ENCODE results near the gene DNASE2B.

Gene DNASE2B

GRCh38 chr1:84366786-84367185, 31.5 kb upstream of the DNASE2B start:
- H3K27me3 Mint-ChIP-seq, result no peaks in the 10 kb centered on the region
- ATAC-seq, result no peak
- no peak overlapping the region for H3K27ac Mint-ChIP-seq
- no peaks in the 10 kb centered on the region for H3K36me3 Mint-ChIP-seq
- H3K4me1 Mint-ChIP-seq, result peaks cover 9% of the 10 kb centered on the region
- no peaks in the 10 kb centered on the region for H3K9me3 Mint-ChIP-seq
- no peak overlapping the region for H3K4me3 Mint-ChIP-seq

GRCh38 chr1:84367219-84367618, 31.1 kb upstream of the DNASE2B start:
- H3K36me3 Mint-ChIP-seq, result no peaks in the 10 kb centered on the region
- ATAC-seq, result no peak
- no peak overlapping the region for H3K27ac Mint-ChIP-seq
- no peaks in the 10 kb centered on the region for H3K9me3 Mint-ChIP-seq
- H3K4me3 Mint-ChIP-seq, result no peak overlapping the region
- peaks cover 9% of the 10 kb centered on the region for H3K4me1 Mint-ChIP-seq
- H3K27me3 Mint-ChIP-seq, result no peaks in the 10 kb centered on the region

GRCh38 chr1:84368441-84368840, 29.8 kb upstream of the DNASE2B start:
- H3K4me1 Mint-ChIP-seq, result no peaks in the 10 kb centered on the region
- no peaks in the 10 kb centered on the region for H3K9me3 Mint-ChIP-seq
- H3K36me3 Mint-ChIP-seq, result no peaks in the 10 kb centered on the region
- no peak overlapping the region for H3K4me3 Mint-ChIP-seq
- H3K27me3 Mint-ChIP-seq, result no peaks in the 10 kb centered on the region
- no peak overlapping the region for H3K27ac Mint-ChIP-seq
- no peak for ATAC-seq

DNA sequence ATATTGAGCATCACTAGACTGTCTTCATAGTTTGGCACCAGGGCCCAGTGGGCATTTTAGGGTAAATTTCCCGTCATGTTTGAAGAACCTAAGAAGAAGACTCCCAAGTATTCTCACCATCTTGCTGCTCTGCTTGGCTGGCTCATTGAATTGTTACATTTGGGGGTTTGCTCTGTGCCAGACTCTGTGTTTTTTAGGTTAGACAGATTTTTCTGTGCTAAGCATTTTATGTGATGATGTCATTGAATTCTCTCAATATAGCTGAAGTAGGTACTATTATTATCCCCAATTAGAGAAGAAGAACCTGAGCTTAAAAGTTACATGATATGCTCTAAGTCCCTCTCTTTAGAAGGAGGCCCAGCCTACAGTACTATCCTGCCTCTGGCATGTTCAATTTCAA, 28.0 kb upstream of the DNASE2B start:
- H3K27me3 Mint-ChIP-seq, result no peaks in the 10 kb centered on the region
- no peaks in the 10 kb centered on the region for H3K36me3 Mint-ChIP-seq

GRCh38 chr1:84370831-84371394, 27.4 kb upstream of the DNASE2B start:
- ATAC-seq, result no peak
- H3K27ac Mint-ChIP-seq, result no peak overlapping the region
- H3K4me3 Mint-ChIP-seq, result no peak overlapping the region
- no peaks in the 10 kb centered on the region for H3K9me3 Mint-ChIP-seq
- no peaks in the 10 kb centered on the region for H3K36me3 Mint-ChIP-seq
- H3K4me1 Mint-ChIP-seq, result no peaks in the 10 kb centered on the region
- no peaks in the 10 kb centered on the region for H3K27me3 Mint-ChIP-seq

More for the DNA sequence above, 28.0 kb upstream of the DNASE2B start:
- Mint-ChIP-seq H3K4me3 (no peak overlapping the region), H3K27ac (no peak overlapping the region), H3K4me1 (no peaks in the 10 kb centered on the region), H3K9me3 (no peaks in the 10 kb centered on the region)
- no peak for ATAC-seq

DNA sequence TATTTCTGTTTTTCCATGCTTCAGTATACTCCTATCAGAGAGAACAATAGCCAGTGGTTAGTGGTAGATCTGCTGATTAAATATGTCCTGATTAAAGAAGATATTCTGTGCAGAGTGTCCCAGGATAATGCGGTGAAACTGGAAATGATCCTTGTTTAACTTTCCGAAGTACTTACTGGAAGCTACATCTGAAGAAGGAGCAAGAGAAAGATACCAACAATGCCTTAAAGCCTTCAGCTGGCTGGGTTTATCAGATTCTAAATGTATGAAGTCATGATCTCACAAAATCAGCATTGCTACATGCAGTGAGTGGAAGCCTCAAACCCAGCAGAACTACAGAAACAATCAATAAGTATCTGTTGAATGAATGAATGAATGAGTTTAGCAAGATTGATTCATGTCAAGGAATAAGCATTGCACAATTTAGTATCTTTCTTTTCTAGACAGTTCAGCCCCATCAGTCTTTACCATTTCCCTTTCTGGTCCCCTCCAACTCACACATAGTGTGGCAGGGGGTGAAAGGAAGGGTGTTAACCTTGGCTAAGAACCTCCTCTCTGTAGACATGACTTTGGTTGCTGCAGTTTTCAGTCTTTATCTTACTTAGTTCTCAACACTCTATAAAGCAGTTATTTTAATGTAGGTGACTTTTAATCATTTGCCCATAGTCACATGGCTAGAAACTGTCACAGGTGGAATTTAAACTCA, 24.7 kb upstream of the DNASE2B start:
- H3K27me3 Mint-ChIP-seq, result no peaks in the 10 kb centered on the region
- no peak overlapping the region for H3K4me3 Mint-ChIP-seq
- H3K9me3 Mint-ChIP-seq, result no peaks in the 10 kb centered on the region

GRCh38 chr1:84374991-84375696, 23.1 kb upstream of the DNASE2B start:
- no peaks in the 10 kb centered on the region for H3K4me1 Mint-ChIP-seq
- ATAC-seq, result no peak
- H3K27me3 Mint-ChIP-seq, result no peaks in the 10 kb centered on the region
- H3K27ac Mint-ChIP-seq, result no peak overlapping the region
- H3K9me3 Mint-ChIP-seq, result no peaks in the 10 kb centered on the region
- H3K4me3 Mint-ChIP-seq, result no peak overlapping the region
- no peaks in the 10 kb centered on the region for H3K36me3 Mint-ChIP-seq

More for the DNA sequence above, 24.7 kb upstream of the DNASE2B start:
- no peak for ATAC-seq
- Mint-ChIP-seq H3K4me1 (no peaks in the 10 kb centered on the region), H3K27ac (no peak overlapping the region), H3K36me3 (no peaks in the 10 kb centered on the region)

DNA sequence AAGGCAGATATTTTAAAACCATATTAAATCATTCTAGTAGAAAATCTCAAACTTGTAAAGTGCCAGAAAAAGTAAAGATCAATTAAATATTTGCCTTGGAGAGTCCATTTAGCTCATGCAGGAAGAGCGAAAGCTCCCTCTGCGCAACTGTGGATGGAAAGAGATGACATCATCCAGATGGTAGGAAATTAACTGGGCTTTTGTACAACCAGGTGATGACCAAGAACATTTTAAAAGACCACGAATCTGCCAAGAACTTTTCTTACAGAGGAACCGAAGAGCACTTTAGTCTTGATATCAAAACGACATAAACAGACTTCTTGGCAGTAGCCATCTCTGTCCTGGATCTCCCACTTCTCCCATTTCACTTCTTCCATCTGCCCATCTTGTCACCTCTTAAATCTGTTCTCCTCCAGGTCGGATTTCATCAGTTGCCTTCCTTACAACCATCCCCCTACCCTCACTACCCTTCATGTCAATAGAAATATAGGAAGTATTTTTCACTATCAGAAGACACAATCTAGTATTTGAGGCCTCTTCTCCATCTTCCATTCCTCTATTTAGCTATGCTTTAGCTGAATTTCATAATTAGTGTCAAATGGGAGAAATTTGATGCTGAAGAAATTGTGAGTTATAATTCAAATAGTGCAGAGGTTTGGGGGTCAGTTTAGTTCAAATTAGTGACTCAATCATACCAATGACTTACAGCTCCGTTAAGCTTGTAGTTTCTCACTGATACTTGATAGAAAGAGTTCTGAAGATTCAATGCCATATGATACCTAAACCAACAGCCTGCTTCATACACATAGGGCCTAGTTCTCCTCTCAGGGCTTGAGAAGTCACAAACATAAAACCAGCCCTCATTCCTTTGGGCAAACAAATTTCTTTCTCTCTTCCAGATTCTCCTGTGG, 22.0 kb upstream of the DNASE2B start:
- no peak overlapping the region for H3K4me3 Mint-ChIP-seq
- H3K27ac Mint-ChIP-seq, result no peak overlapping the region
- H3K9me3 Mint-ChIP-seq, result no peaks in the 10 kb centered on the region
- no peaks in the 10 kb centered on the region for H3K27me3 Mint-ChIP-seq
- no peaks in the 10 kb centered on the region for H3K36me3 Mint-ChIP-seq
- H3K4me1 Mint-ChIP-seq, result no peaks in the 10 kb centered on the region
- ATAC-seq, result no peak

DNA sequence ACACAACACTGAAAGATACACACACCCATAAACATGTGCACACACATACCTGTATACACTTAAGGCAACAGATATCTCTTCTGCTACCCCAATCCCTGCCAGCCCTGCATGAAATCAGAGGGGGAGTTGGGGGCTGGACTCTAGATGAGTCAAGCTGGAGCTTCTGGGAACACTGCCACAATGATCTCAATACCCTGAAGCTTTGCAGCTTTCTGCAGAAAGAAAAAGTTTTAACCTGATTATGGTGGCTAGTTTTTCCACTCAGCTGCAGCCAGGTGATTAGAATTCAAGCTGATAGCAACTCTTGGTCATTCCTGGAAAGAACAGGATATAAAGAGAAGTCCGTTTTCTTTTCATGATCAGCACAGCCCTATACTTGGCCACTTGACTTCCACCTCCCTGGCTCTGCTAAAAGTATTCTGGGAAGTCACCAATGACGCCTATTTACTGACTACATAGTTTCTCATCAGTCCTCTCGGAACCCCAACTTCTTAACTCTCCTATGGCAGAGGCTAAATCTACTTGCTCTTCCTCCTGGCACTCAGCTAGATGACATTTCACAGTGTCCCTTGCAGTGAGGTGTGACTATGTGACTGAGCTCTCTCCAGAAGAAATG, 20.7 kb upstream of the DNASE2B start:
- Mint-ChIP-seq H3K27me3 (peaks cover 3% of the 10 kb centered on the region), H3K36me3 (no peaks in the 10 kb centered on the region), H3K9me3 (no peaks in the 10 kb centered on the region), H3K4me3 (no peak overlapping the region), H3K27ac (no peak overlapping the region), H3K4me1 (no peaks in the 10 kb centered on the region)
- ATAC-seq, result no peak

DNA sequence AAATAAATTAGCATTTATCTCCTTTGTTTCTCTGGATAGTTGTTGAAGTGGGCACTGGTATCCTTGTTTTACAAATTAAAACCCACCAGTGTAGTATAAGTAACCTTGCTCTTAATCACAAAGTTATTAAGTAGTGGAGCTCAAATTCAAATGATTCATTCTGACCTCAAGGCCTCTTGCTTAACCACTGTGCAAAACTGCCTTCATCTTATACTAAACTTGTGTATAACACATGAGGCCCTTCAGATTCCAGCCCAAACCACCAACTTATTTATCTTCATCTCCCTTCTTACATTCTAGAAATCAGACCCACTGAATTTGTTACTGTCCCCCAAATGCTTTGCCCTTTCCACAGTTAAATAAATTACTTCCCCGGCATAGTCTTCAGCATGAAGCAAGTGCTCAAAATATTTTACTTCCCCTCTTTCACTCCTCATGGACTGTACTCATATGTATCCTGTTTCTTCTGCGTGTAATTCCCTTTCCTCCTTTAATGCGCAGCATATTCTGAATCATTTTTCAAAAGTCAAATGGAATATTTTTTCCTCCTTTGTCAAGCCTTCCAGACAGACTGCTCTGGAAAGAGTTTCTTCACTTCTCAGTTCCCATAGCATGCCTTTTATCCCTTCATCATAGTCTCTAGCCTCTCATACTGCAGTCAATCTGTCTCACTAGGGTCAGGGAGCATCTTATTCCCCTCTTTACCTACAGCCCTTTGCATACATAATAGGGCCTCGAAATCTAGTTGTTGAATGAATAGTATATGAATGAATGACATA, 19.0 kb upstream of the DNASE2B start:
- no peak for ATAC-seq
- peaks cover 8% of the 10 kb centered on the region for H3K27me3 Mint-ChIP-seq
- H3K27ac Mint-ChIP-seq, result no peak overlapping the region
- no peaks in the 10 kb centered on the region for H3K4me1 Mint-ChIP-seq
- H3K36me3 Mint-ChIP-seq, result no peaks in the 10 kb centered on the region
- H3K9me3 Mint-ChIP-seq, result no peaks in the 10 kb centered on the region
- no peak overlapping the region for H3K4me3 Mint-ChIP-seq

DNA sequence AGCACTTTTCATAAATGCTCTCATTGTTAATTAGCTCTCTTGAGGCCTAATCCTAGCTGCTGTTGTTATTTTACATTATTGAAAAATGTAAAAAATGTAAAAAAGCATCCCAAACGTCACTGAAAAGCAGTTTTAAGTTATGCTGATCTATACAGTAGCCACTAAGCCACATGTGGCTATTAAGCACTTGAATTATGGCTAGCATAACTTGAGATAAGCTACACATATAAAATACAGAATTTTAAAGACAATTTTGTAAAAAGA, 18.4 kb upstream of the DNASE2B start:
- no peak overlapping the region for H3K27ac Mint-ChIP-seq
- no peak overlapping the region for H3K4me3 Mint-ChIP-seq
- no peaks in the 10 kb centered on the region for H3K9me3 Mint-ChIP-seq
- ATAC-seq, result no peak
- H3K4me1 Mint-ChIP-seq, result no peaks in the 10 kb centered on the region
- no peaks in the 10 kb centered on the region for H3K36me3 Mint-ChIP-seq
- H3K27me3 Mint-ChIP-seq, result peaks cover 8% of the 10 kb centered on the region

GRCh38 chr1:84382127-84382526, 16.2 kb upstream of the DNASE2B start:
- no peak for ATAC-seq
- no peak overlapping the region for H3K4me3 Mint-ChIP-seq
- no peaks in the 10 kb centered on the region for H3K36me3 Mint-ChIP-seq
- H3K27me3 Mint-ChIP-seq, result peaks cover 8% of the 10 kb centered on the region
- peaks cover 4% of the 10 kb centered on the region for H3K4me1 Mint-ChIP-seq
- H3K27ac Mint-ChIP-seq, result no peak overlapping the region
- no peaks in the 10 kb centered on the region for H3K9me3 Mint-ChIP-seq

- Mint-ChIP-seq H3K27ac (no peak overlapping the region), H3K4me1 (peaks cover 16% of the 10 kb centered on the region), H3K27me3 (peaks cover 8% of the 10 kb centered on the region), H3K4me3 (no peak overlapping the region), H3K36me3 (no peaks in the 10 kb centered on the region), H3K9me3 (no peaks in the 10 kb centered on the region)
- no peak for ATAC-seq
These were observed 12.9 kb upstream of the DNASE2B start for GRCh38 chr1:84385347-84385746.

GRCh38 chr1:84386716-84387479, 11.4 kb upstream of the DNASE2B start:
- H3K9me3 Mint-ChIP-seq, result no peaks in the 10 kb centered on the region
- ATAC-seq, result no peak
- H3K4me3 Mint-ChIP-seq, result no peak overlapping the region
- no peak overlapping the region for H3K27ac Mint-ChIP-seq
- peaks cover 8% of the 10 kb centered on the region for H3K27me3 Mint-ChIP-seq
- no peaks in the 10 kb centered on the region for H3K36me3 Mint-ChIP-seq
- H3K4me1 Mint-ChIP-seq, result peaks cover 16% of the 10 kb centered on the region

Measured in stimulated activated memory B cell treated with anti-CD40 and anti-IgM and Interleukin-4, amounts not matched to agents 10 μg/mL and 1 μg/mL and 100 μg/mL, for 72 hours (primary cell).